Raji (cell line): ENCODE measurements around the gene APBA2.

ENCODE experiments used
- POLR2A ChIP-seq: IDR thresholded peaks from 2 replicates; pipeline ENCODE4 v1.6.1; 2011; ENCODE audit warnings: low read depth, low read length, control low read depth; ENCODE audit not compliant: insufficient read depth

APBA2 gene

GRCh38 chr15:28921919-28922706 is 36.3 kb downstream of the APBA2 start:
- TF ChIP-seq POLR2A, result no peak

GRCh38 chr15:28922707-28923012 is 36.9 kb downstream of the APBA2 start:
- no peak for TF ChIP-seq POLR2A

GRCh38 chr15:28923726-28924280 is 38.0 kb downstream of the APBA2 start:
- TF ChIP-seq POLR2A, result no peak

GRCh38 chr15:28927043-28927442 is 41.3 kb downstream of the APBA2 start:
- no peak for TF ChIP-seq POLR2A

- no peak for TF ChIP-seq POLR2A
Measured at GRCh38 chr15:28929200-28929599, 43.4 kb downstream of the APBA2 start.

- TF ChIP-seq POLR2A, result no peak
Measured at GRCh38 chr15:28930011-28930410, 44.2 kb downstream of the APBA2 start.

- TF ChIP-seq POLR2A, result no peak
Measured at GRCh38 chr15:28930476-28931291, 44.9 kb downstream of the APBA2 start.

- no peak for TF ChIP-seq POLR2A
Measured at GRCh38 chr15:28931828-28932227, 46.1 kb downstream of the APBA2 start.

- no peak for TF ChIP-seq POLR2A
Measured at GRCh38 chr15:28932361-28932760, 46.6 kb downstream of the APBA2 start.

- TF ChIP-seq POLR2A, result no peak
Measured at GRCh38 chr15:28933710-28934445, 48.1 kb downstream of the APBA2 start.

- TF ChIP-seq POLR2A, result no peak
Measured at GRCh38 chr15:28934645-28935044, 48.9 kb downstream of the APBA2 start.

GRCh38 chr15:28935316-28935715 is 49.5 kb downstream of the APBA2 start:
- no peak for TF ChIP-seq POLR2A

GRCh38 chr15:28936081-28936480 is 50.3 kb downstream of the APBA2 start:
- TF ChIP-seq POLR2A, result no peak

GRCh38 chr15:28936481-28936881 is 50.7 kb downstream of the APBA2 start:
- TF ChIP-seq POLR2A, result no peak

GRCh38 chr15:28937271-28937670 is 51.5 kb downstream of the APBA2 start:
- no peak for TF ChIP-seq POLR2A
